Measurements from ENCODE around the gene SPTBN5. TPM values are rescaled to one million over a fixed set of nuclear protein-coding genes. Genes with fewer than 3 reads are reported as not detected.
A peak's percentile ranks its signal among the peaks of the same experiment; 100 is the strongest.

Gene SPTBN5
- total RNA-seq, 5 donors from 2014 or later (not counting 1 experiment from before 2014, with no cell fraction given): 1.0 to 4.0 (median 2.2) TPM

GRCh38 chr15:41901431-41901830 lies 7.6 kb upstream of the SPTBN5 start:
- ChIA-PET POLR2A (no interaction called here), CTCF (interaction anchor here in 1 of 2 donors (5.0 kb wide), 1 partner anchor 128 kb away, joined by 113 read pairs; the partner anchor contains the start of gene MAPKBP1)
- Mint-ChIP-seq H3K4me3 (no peak overlapping the region), H3K4me1 (peaks cover 7 to 17% (median 13%) of the 10 kb centered on the region in 3 donors), H3K36me3 (peaks cover 26% of the 10 kb centered on the region), H3K9me3 (no peaks in the 10 kb centered on the region), H3K27me3 (no peaks in the 10 kb centered on the region), H3K27ac (peak overlapping the region in 1 of 2 donors; percentile 34)
- H3K9me3 ChIP-seq: no peaks in the 10 kb centered on the region
- ATAC-seq (replicated peaks in 1 of 4) (no peak), DNase-seq (no peak)
- H3K27ac ChIP-seq (ENCODE audit: low read length): no peak overlapping the region
- peaks cover 0 to 15% of the 10 kb centered on the region in 2 experiments for H3K4me1 ChIP-seq (ENCODE audit: control insufficient read depth in 1 of 2, extremely low read depth in 1 of 2, insufficient read depth in 2 of 2, low read length in 2 of 2)
- no peak overlapping the region for H3K4me3 ChIP-seq (ENCODE audit: control insufficient read depth in 1 of 2, extremely low read depth in 1 of 2, low read length in 1 of 2)
- peaks cover under 1 to 23% of the 10 kb centered on the region in 2 donors for H3K36me3 ChIP-seq (ENCODE audit: control insufficient read depth in 2 of 2, extremely low read depth in 1 of 2, insufficient read depth in 1 of 2, low read length in 1 of 2)
- H3K27me3 ChIP-seq (replicated peaks in 1 of 2; ENCODE audit: control insufficient read depth in 2 of 2, extremely low read depth in 1 of 2, insufficient read depth in 2 of 2, low read length in 1 of 2): no peaks in the 10 kb centered on the region
- 100% methylated on average over 2 of the region's 5 CpGs for WGBS (ENCODE audit: insufficient coverage)

GRCh38 chr15:41900526-41901380 lies 6.9 kb upstream of the SPTBN5 start:
- POLR2A ChIA-PET: no interaction called here
- H3K36me3 Mint-ChIP-seq: peaks cover 21% of the 10 kb centered on the region
- H3K4me3 Mint-ChIP-seq: no peak overlapping the region
- no peaks in the 10 kb centered on the region for H3K9me3 Mint-ChIP-seq
- H3K36me3 ChIP-seq (ENCODE audit: control insufficient read depth in 2 of 2, extremely low read depth in 1 of 2, insufficient read depth in 1 of 2, low read length in 1 of 2): peaks cover 0 to 20% of the 10 kb centered on the region in 2 donors
- H3K4me3 ChIP-seq (ENCODE audit: control insufficient read depth in 1 of 2, extremely low read depth in 1 of 2, low read length in 1 of 2): no peak overlapping the region
- no peaks in the 10 kb centered on the region for H3K9me3 ChIP-seq
- ATAC-seq (replicated peaks in 1 of 4) (no peak), DNase-seq (no peak)
- H3K27me3 ChIP-seq (replicated peaks in 1 of 2; ENCODE audit: control insufficient read depth in 2 of 2, extremely low read depth in 1 of 2, insufficient read depth in 2 of 2, low read length in 1 of 2): no peaks in the 10 kb centered on the region
- no peak overlapping the region for H3K27ac ChIP-seq (ENCODE audit: low read length)
- CTCF ChIA-PET: interaction anchor here in 1 of 2 donors (0.5 to 5.0 kb wide), 3 partner anchors 97 to 366 kb away, joined by 3 to 113 read pairs (median 3); partner anchors contain the start of gene MAPKBP1
- H3K4me1 ChIP-seq (ENCODE audit: control insufficient read depth in 1 of 2, extremely low read depth in 1 of 2, insufficient read depth in 2 of 2, low read length in 2 of 2): peaks cover 0 to 20% of the 10 kb centered on the region in 2 experiments
- H3K27ac Mint-ChIP-seq: no peak overlapping the region
- WGBS (ENCODE audit: insufficient coverage): 90% methylated on average over 35 of the region's 36 CpGs
- peaks cover 7 to 22% (median 13%) of the 10 kb centered on the region in 3 donors for H3K4me1 Mint-ChIP-seq
- no peaks in the 10 kb centered on the region for H3K27me3 Mint-ChIP-seq

- CTCF ChIA-PET: interaction anchor here in 1 of 2 donors (0.5 kb wide), 2 partner anchors 96 to 365 kb away, joined by 3 read pairs; no protein-coding TSS in a partner anchor
- Mint-ChIP-seq H3K27ac (peak overlapping the region; percentile 45 to 61), H3K4me3 (no peak overlapping the region), H3K36me3 (peaks cover 21% of the 10 kb centered on the region), H3K9me3 (no peaks in the 10 kb centered on the region), H3K4me1 (peaks cover 15 to 28% (median 21%) of the 10 kb centered on the region in 3 donors), H3K27me3 (no peaks in the 10 kb centered on the region)
- no peak for ATAC-seq (replicated peaks in 1 of 4)
- no peaks in the 10 kb centered on the region for H3K9me3 ChIP-seq
- no peaks in the 10 kb centered on the region for H3K27me3 ChIP-seq (replicated peaks in 1 of 2; ENCODE audit: control insufficient read depth in 2 of 2, extremely low read depth in 1 of 2, insufficient read depth in 2 of 2, low read length in 1 of 2)
- H3K4me1 ChIP-seq (ENCODE audit: control insufficient read depth in 1 of 2, extremely low read depth in 1 of 2, insufficient read depth in 2 of 2, low read length in 2 of 2): peaks cover 3 to 28% of the 10 kb centered on the region in 2 experiments
- 100% methylated on average over 2 of the region's 6 CpGs for WGBS (ENCODE audit: insufficient coverage)
- H3K36me3 ChIP-seq (ENCODE audit: control insufficient read depth in 2 of 2, extremely low read depth in 1 of 2, insufficient read depth in 1 of 2, low read length in 1 of 2): peaks cover 0 to 20% of the 10 kb centered on the region in 2 donors
- H3K27ac ChIP-seq (ENCODE audit: low read length): no peak overlapping the region
- no peak for DNase-seq
- POLR2A ChIA-PET: no interaction called here
- H3K4me3 ChIP-seq (ENCODE audit: control insufficient read depth in 1 of 2, extremely low read depth in 1 of 2, low read length in 1 of 2): no peak overlapping the region
Measured at GRCh38 chr15:41899854-41900442, 6.1 kb upstream of the SPTBN5 start.

- Histone ChIP-seq H3K36me3 (ENCODE audit: control insufficient read depth in 2 of 2, extremely low read depth in 1 of 2, insufficient read depth in 1 of 2, low read length in 1 of 2) (peaks cover 0 to 14% of the 10 kb centered on the region in 2 donors), H3K27me3 (replicated peaks in 1 of 2; ENCODE audit: control insufficient read depth in 2 of 2, extremely low read depth in 1 of 2, insufficient read depth in 2 of 2, low read length in 1 of 2) (no peaks in the 10 kb centered on the region), H3K9me3 (no peaks in the 10 kb centered on the region), H3K4me3 (ENCODE audit: control insufficient read depth in 1 of 2, extremely low read depth in 1 of 2, low read length in 1 of 2) (no peak overlapping the region), H3K4me1 (ENCODE audit: control insufficient read depth in 1 of 2, extremely low read depth in 1 of 2, insufficient read depth in 2 of 2, low read length in 2 of 2) (peaks cover 22 to 43% of the 10 kb centered on the region in 2 experiments), H3K27ac (ENCODE audit: low read length) (no peak overlapping the region)
- H3K36me3 Mint-ChIP-seq: peaks cover 21% of the 10 kb centered on the region
- no peak for DNase-seq
- no peaks in the 10 kb centered on the region for H3K9me3 Mint-ChIP-seq
- no peak overlapping the region for H3K4me3 Mint-ChIP-seq
- ATAC-seq (replicated peaks in 1 of 4): no peak
- H3K27ac Mint-ChIP-seq: peak overlapping the region; percentile 87 to 94
- CTCF ChIA-PET: no interaction called here
- H3K4me1 Mint-ChIP-seq: peaks cover 21 to 46% (median 30%) of the 10 kb centered on the region in 3 donors
- H3K27me3 Mint-ChIP-seq: no peaks in the 10 kb centered on the region
- POLR2A ChIA-PET: no interaction called here
- WGBS (ENCODE audit: insufficient coverage): 100% methylated on average over 3 of the region's 8 CpGs
Measured at GRCh38 chr15:41897363-41897799, 3.5 kb upstream of the SPTBN5 start.

- 86% methylated on average over 2 of the region's 6 CpGs for WGBS (ENCODE audit: insufficient coverage)
- no peak overlapping the region for H3K4me3 ChIP-seq (ENCODE audit: control insufficient read depth in 1 of 2, extremely low read depth in 1 of 2, low read length in 1 of 2)
- peaks cover 25 to 50% (median 31%) of the 10 kb centered on the region in 3 donors for H3K4me1 Mint-ChIP-seq
- peaks cover 16% of the 10 kb centered on the region for H3K36me3 Mint-ChIP-seq
- ATAC-seq (replicated peaks in 1 of 4) (no peak), DNase-seq (no peak)
- no peaks in the 10 kb centered on the region for H3K27me3 ChIP-seq (replicated peaks in 1 of 2; ENCODE audit: control insufficient read depth in 2 of 2, extremely low read depth in 1 of 2, insufficient read depth in 2 of 2, low read length in 1 of 2)
- no peaks in the 10 kb centered on the region for H3K9me3 Mint-ChIP-seq
- CTCF ChIA-PET: no interaction called here
- H3K4me3 Mint-ChIP-seq: no peak overlapping the region
- peak overlapping the region; percentile 87 to 94 for H3K27ac Mint-ChIP-seq
- H3K36me3 ChIP-seq (ENCODE audit: control insufficient read depth in 2 of 2, extremely low read depth in 1 of 2, insufficient read depth in 1 of 2, low read length in 1 of 2): peaks cover 0 to 14% of the 10 kb centered on the region in 2 donors
- POLR2A ChIA-PET: no interaction called here
- H3K4me1 ChIP-seq (ENCODE audit: control insufficient read depth in 1 of 2, extremely low read depth in 1 of 2, insufficient read depth in 2 of 2, low read length in 2 of 2): peaks cover 22 to 51% of the 10 kb centered on the region in 2 experiments
- H3K27me3 Mint-ChIP-seq: no peaks in the 10 kb centered on the region
- H3K27ac ChIP-seq (ENCODE audit: low read length): peak overlapping the region; percentile 93
- H3K9me3 ChIP-seq: no peaks in the 10 kb centered on the region
Measured at GRCh38 chr15:41896566-41896965, 2.7 kb upstream of the SPTBN5 start.

- H3K9me3 Mint-ChIP-seq: no peaks in the 10 kb centered on the region
- Histone ChIP-seq H3K27me3 (replicated peaks in 1 of 2; ENCODE audit: control insufficient read depth in 2 of 2, extremely low read depth in 1 of 2, insufficient read depth in 2 of 2, low read length in 1 of 2) (no peaks in the 10 kb centered on the region), H3K36me3 (ENCODE audit: control insufficient read depth in 2 of 2, extremely low read depth in 1 of 2, insufficient read depth in 1 of 2, low read length in 1 of 2) (peaks cover 0 to 14% of the 10 kb centered on the region in 2 donors), H3K4me1 (ENCODE audit: control insufficient read depth in 1 of 2, extremely low read depth in 1 of 2, insufficient read depth in 2 of 2, low read length in 2 of 2) (peaks cover 22 to 52% of the 10 kb centered on the region in 2 experiments), H3K27ac (ENCODE audit: low read length) (peak overlapping the region; percentile 93), H3K9me3 (no peaks in the 10 kb centered on the region), H3K4me3 (ENCODE audit: control insufficient read depth in 1 of 2, extremely low read depth in 1 of 2, low read length in 1 of 2) (no peak overlapping the region)
- DNase-seq (no peak), ATAC-seq (replicated peaks in 1 of 4) (no peak)
- peaks cover 25 to 50% (median 31%) of the 10 kb centered on the region in 3 donors for H3K4me1 Mint-ChIP-seq
- H3K27ac Mint-ChIP-seq: peak overlapping the region; percentile 87 to 94
- ChIA-PET POLR2A (interaction anchor here in 1 of 2 donors (0.5 kb wide), 1 partner anchor 1454 kb away, joined by 9 read pairs; no protein-coding TSS in a partner anchor), CTCF (interaction anchor here (1.0 to 1.9 kb wide), 6 partner anchors 9 to 123 kb away, joined by 3 to 12 read pairs (median 5); partner anchors contain the start of gene MAPKBP1 (in 1 of the 2))
- H3K36me3 Mint-ChIP-seq: peaks cover 10% of the 10 kb centered on the region
- no peaks in the 10 kb centered on the region for H3K27me3 Mint-ChIP-seq
- no CpG with 5 or more reads among the region's 1 CpG for WGBS (ENCODE audit: insufficient coverage)
- H3K4me3 Mint-ChIP-seq: no peak overlapping the region
Measured at GRCh38 chr15:41895957-41896356, 2.1 kb upstream of the SPTBN5 start.
